Activated CD8-positive, alpha-beta memory T cell treated with anti-CD3 and anti-CD28 coated beads, Interleukin-2, amount 10 ng/mL, durations not matched to agents 7 days and 5 days (primary cell): Measurements from ENCODE around the gene SRC. TPM values are rescaled to one million over a fixed set of nuclear protein-coding genes. Genes with fewer than 3 reads are reported as not detected.

Experiments
- ATAC-seq: fragments of 150-1000 bp; cut with Tn5 transposase; one replicate; pipeline ENCODE4 v1.10.0; 2021; ENCODE audit warnings: moderate library complexity
- CTCF ChIA-PET: fragments of 350-600 bp; sonication (Branson Sonifier 250); formaldehyde crosslinking; loops from one replicate; lab custom pipeline; 2021; ENCODE audit warnings: antibody characterized with exemption; lab: Charles Lee
- DNase-seq: peaks from one replicate; pipeline ENCODE4 v3.0.0-alpha.2; 2020
- H3K27ac Mint-ChIP-seq: one replicate; pipeline ENCODE4 v1.8.0; 2021; ENCODE audit warnings: mild to moderate bottlenecking, mixed read lengths
- H3K27me3 Mint-ChIP-seq: one replicate; pipeline ENCODE4 v1.8.0; 2021; ENCODE audit warnings: mixed read lengths
- H3K36me3 Mint-ChIP-seq: one replicate; pipeline ENCODE4 v1.8.0; 2021; ENCODE audit warnings: mild to moderate bottlenecking, mixed read lengths
- H3K4me1 Mint-ChIP-seq: one replicate; pipeline ENCODE4 v1.8.0; 2021; ENCODE audit warnings: mixed read lengths
- H3K4me3 Mint-ChIP-seq: one replicate; pipeline ENCODE4 v1.8.0; 2021; ENCODE audit warnings: mild to moderate bottlenecking, moderate library complexity, mixed read lengths
- H3K9me3 Mint-ChIP-seq: one replicate; pipeline ENCODE4 v1.8.0; 2022; ENCODE audit warnings: low read depth, mixed read lengths
- total RNA-seq, 2 experiments: library from RNA; stranded (reverse); gene quantifications; one replicate each; pipeline ENCODE4 v1.2.3, GENCODE V29; 2021

SRC gene
- total RNA-seq, 2 experiments from 2014 or later: 1.9 to 3.6 TPM

DNA sequence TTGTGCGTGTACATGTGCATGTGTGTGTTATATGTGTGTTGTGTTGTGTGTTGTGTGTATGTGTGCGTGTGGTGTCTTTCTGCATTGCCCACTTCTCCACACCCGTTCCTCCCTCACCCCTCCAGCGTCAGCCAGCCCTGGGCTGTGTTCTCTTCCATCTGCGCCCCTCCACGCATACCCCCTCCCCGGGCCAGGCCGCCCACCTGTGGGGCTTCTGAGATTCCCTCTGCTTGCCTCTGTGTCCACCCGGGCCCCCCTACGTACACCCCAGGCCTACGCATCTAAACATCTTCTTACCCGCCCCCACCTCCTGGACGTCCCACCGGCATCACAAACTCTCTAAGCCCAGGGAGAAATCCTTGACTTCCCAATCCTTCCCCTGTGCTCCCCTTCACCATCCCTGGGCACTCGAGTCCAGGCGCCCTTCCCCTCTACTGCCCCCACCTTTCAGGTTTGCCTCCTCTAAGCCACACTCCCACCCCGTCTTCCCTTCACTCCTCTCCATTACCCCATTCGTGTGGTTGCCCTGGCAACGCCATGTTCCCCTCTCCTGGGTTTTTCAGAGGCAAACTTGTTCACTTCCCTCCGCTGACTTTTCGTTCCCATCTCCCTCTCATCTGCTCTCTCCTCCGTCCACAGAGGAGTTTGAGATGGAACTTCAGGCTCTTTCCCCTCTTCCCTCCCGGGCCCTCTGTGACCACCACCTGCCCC lies 93.4 kb downstream of the SRC start:
- no peak for DNase-seq
- no peak for ATAC-seq
- H3K4me3 Mint-ChIP-seq: no peak overlapping the region
- no peaks in the 10 kb centered on the region for H3K36me3 Mint-ChIP-seq
- CTCF ChIA-PET: no interaction called here
- no peaks in the 10 kb centered on the region for H3K27me3 Mint-ChIP-seq
- no peak overlapping the region for H3K27ac Mint-ChIP-seq
- H3K4me1 Mint-ChIP-seq: no peaks in the 10 kb centered on the region
- no peaks in the 10 kb centered on the region for H3K9me3 Mint-ChIP-seq

GRCh38 chr20:37441023-37441422 lies 95.1 kb downstream of the SRC start:
- Mint-ChIP-seq H3K4me3 (no peak overlapping the region), H3K4me1 (no peaks in the 10 kb centered on the region), H3K27ac (no peak overlapping the region), H3K27me3 (no peaks in the 10 kb centered on the region), H3K36me3 (no peaks in the 10 kb centered on the region), H3K9me3 (no peaks in the 10 kb centered on the region)
- DNase-seq (no peak), ATAC-seq (no peak)
- CTCF ChIA-PET: interaction anchor here (1.2 kb wide), 1 partner anchor 56 kb away, joined by 3 read pairs; no protein-coding TSS in a partner anchor

GRCh38 chr20:37442547-37442946 lies 96.6 kb downstream of the SRC start:
- Mint-ChIP-seq H3K4me3 (no peak overlapping the region), H3K36me3 (no peaks in the 10 kb centered on the region), H3K9me3 (no peaks in the 10 kb centered on the region), H3K27ac (no peak overlapping the region), H3K4me1 (no peaks in the 10 kb centered on the region), H3K27me3 (no peaks in the 10 kb centered on the region)
- CTCF ChIA-PET: no interaction called here
- DNase-seq (no peak), ATAC-seq (no peak)

DNA sequence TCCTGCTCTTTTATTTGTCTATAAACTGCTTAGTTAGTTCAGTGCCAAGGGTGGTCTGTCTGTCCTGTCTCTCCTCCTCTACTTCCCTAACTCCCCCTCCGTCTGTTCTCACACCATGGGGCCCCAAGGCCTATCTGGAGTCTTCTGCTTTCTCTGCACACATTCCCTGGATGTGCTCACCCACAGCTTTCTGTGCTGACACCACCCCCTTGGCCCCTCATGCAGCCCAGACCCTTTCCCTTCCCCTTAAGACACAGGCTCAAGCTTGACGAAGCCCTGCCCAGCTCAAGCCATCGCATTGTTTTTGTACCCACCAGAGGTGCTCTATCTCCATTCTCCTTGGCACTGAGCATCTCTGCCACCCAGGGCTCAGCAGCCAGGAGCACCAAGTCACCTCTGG lies 97.0 kb downstream of the SRC start:
- CTCF ChIA-PET: no interaction called here
- H3K4me3 Mint-ChIP-seq: no peak overlapping the region
- no peak overlapping the region for H3K27ac Mint-ChIP-seq
- DNase-seq: no peak
- no peaks in the 10 kb centered on the region for H3K36me3 Mint-ChIP-seq
- H3K4me1 Mint-ChIP-seq: no peaks in the 10 kb centered on the region
- ATAC-seq: no peak
- H3K27me3 Mint-ChIP-seq: no peaks in the 10 kb centered on the region
- no peaks in the 10 kb centered on the region for H3K9me3 Mint-ChIP-seq

GRCh38 chr20:37443596-37443995 lies 97.7 kb downstream of the SRC start:
- H3K4me3 Mint-ChIP-seq: no peak overlapping the region
- H3K27me3 Mint-ChIP-seq: no peaks in the 10 kb centered on the region
- no peak for ATAC-seq
- no peak for DNase-seq
- H3K9me3 Mint-ChIP-seq: no peaks in the 10 kb centered on the region
- no peak overlapping the region for H3K27ac Mint-ChIP-seq
- CTCF ChIA-PET: no interaction called here
- H3K36me3 Mint-ChIP-seq: no peaks in the 10 kb centered on the region
- H3K4me1 Mint-ChIP-seq: no peaks in the 10 kb centered on the region

DNA sequence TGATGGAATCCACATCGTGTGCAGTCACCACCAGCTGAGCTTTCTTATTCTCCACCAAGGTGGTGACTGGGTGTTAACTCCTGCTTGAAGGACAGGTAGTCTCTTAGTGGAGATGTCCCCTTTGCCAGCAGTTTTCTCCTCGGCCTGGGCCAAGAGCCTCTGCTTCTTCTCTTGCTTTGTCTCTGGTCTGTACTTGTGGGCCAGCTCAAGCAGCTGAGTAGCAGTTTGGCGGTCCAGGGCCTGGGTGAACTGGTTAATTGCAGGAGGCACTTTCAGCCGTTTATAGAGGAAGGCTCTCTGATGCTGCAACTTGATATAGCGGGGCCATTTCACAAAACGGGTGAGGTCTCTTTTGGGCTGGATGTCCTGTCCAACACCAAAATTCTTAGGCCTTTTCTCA lies 99.1 kb downstream of the SRC start:
- Mint-ChIP-seq H3K4me3 (no peak overlapping the region), H3K36me3 (no peaks in the 10 kb centered on the region), H3K9me3 (no peaks in the 10 kb centered on the region), H3K27ac (no peak overlapping the region), H3K4me1 (no peaks in the 10 kb centered on the region), H3K27me3 (no peaks in the 10 kb centered on the region)
- DNase-seq (no peak), ATAC-seq (no peak)
- CTCF ChIA-PET: no interaction called here

GRCh38 chr20:37446286-37447032 lies 100.5 kb downstream of the SRC start:
- CTCF ChIA-PET: no interaction called here
- no peaks in the 10 kb centered on the region for H3K9me3 Mint-ChIP-seq
- no peak for DNase-seq
- no peak overlapping the region for H3K4me3 Mint-ChIP-seq
- no peaks in the 10 kb centered on the region for H3K36me3 Mint-ChIP-seq
- H3K4me1 Mint-ChIP-seq: no peaks in the 10 kb centered on the region
- ATAC-seq: no peak
- no peak overlapping the region for H3K27ac Mint-ChIP-seq
- H3K27me3 Mint-ChIP-seq: no peaks in the 10 kb centered on the region

- Mint-ChIP-seq H3K36me3 (no peaks in the 10 kb centered on the region), H3K4me1 (no peaks in the 10 kb centered on the region), H3K4me3 (no peak overlapping the region), H3K9me3 (no peaks in the 10 kb centered on the region), H3K27me3 (no peaks in the 10 kb centered on the region), H3K27ac (no peak overlapping the region)
- ATAC-seq (no peak), DNase-seq (no peak)
- CTCF ChIA-PET: no interaction called here
These were observed 101.7 kb downstream of the SRC start for GRCh38 chr20:37447688-37448087.

- H3K36me3 Mint-ChIP-seq: no peaks in the 10 kb centered on the region
- no peak overlapping the region for H3K4me3 Mint-ChIP-seq
- no peak for DNase-seq
- H3K27me3 Mint-ChIP-seq: no peaks in the 10 kb centered on the region
- no peaks in the 10 kb centered on the region for H3K9me3 Mint-ChIP-seq
- no peaks in the 10 kb centered on the region for H3K4me1 Mint-ChIP-seq
- CTCF ChIA-PET: no interaction called here
- ATAC-seq: no peak
- H3K27ac Mint-ChIP-seq: no peak overlapping the region
These were observed 103.3 kb downstream of the SRC start for GRCh38 chr20:37449276-37449675.

DNA sequence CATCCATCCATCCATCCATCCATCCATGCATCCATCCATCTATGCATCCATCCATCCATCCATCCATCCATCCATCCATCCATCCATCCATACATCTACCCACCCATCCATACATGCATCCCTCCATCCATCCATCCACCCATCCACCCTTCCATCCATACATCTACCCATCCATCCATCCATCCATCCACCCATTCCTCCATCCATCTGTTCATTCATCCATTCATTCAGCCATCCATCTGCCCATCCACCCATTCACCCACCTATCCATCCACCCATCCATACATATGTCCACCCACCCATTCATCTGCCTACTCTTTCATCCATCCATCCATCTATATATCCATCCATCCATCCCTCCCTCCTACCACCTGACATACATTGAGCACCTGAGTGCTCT lies 104.4 kb downstream of the SRC start:
- Mint-ChIP-seq H3K36me3 (no peaks in the 10 kb centered on the region), H3K4me1 (no peaks in the 10 kb centered on the region)
- CTCF ChIA-PET: no interaction called here

GRCh38 chr20:37451616-37452015 lies 105.7 kb downstream of the SRC start:
- Mint-ChIP-seq H3K9me3 (peaks cover 2% of the 10 kb centered on the region), H3K36me3 (no peaks in the 10 kb centered on the region), H3K4me1 (no peaks in the 10 kb centered on the region), H3K27ac (no peak overlapping the region), H3K27me3 (no peaks in the 10 kb centered on the region), H3K4me3 (no peak overlapping the region)
- no peak for ATAC-seq
- CTCF ChIA-PET: no interaction called here
- DNase-seq: no peak

More for the DNA sequence above, 104.4 kb downstream of the SRC start:
- no peak overlapping the region for H3K4me3 Mint-ChIP-seq
- no peaks in the 10 kb centered on the region for H3K9me3 Mint-ChIP-seq
- DNase-seq: no peak
- ATAC-seq: no peak
- H3K27me3 Mint-ChIP-seq: no peaks in the 10 kb centered on the region
- no peak overlapping the region for H3K27ac Mint-ChIP-seq

- Mint-ChIP-seq H3K27me3 (no peaks in the 10 kb centered on the region), H3K4me3 (no peak overlapping the region), H3K4me1 (no peaks in the 10 kb centered on the region), H3K9me3 (peaks cover 5% of the 10 kb centered on the region), H3K36me3 (no peaks in the 10 kb centered on the region), H3K27ac (no peak overlapping the region)
- DNase-seq (no peak), ATAC-seq (no peak)
- CTCF ChIA-PET: no interaction called here
These were observed 106.3 kb downstream of the SRC start for GRCh38 chr20:37452236-37452635.

GRCh38 chr20:37453288-37453687 lies 107.3 kb downstream of the SRC start:
- ATAC-seq (no peak), DNase-seq (no peak)
- H3K27ac Mint-ChIP-seq: no peak overlapping the region
- no peaks in the 10 kb centered on the region for H3K4me1 Mint-ChIP-seq
- CTCF ChIA-PET: no interaction called here
- H3K9me3 Mint-ChIP-seq: peaks cover 5% of the 10 kb centered on the region
- H3K4me3 Mint-ChIP-seq: no peak overlapping the region
- H3K27me3 Mint-ChIP-seq: no peaks in the 10 kb centered on the region
- H3K36me3 Mint-ChIP-seq: no peaks in the 10 kb centered on the region

GRCh38 chr20:37453836-37454235 lies 107.9 kb downstream of the SRC start:
- H3K27me3 Mint-ChIP-seq: no peaks in the 10 kb centered on the region
- no peak overlapping the region for H3K4me3 Mint-ChIP-seq
- H3K4me1 Mint-ChIP-seq: no peaks in the 10 kb centered on the region
- ATAC-seq (no peak), DNase-seq (no peak)
- CTCF ChIA-PET: no interaction called here
- no peak overlapping the region for H3K27ac Mint-ChIP-seq
- peaks cover 7% of the 10 kb centered on the region for H3K9me3 Mint-ChIP-seq
- no peaks in the 10 kb centered on the region for H3K36me3 Mint-ChIP-seq
